Lung (tissue), 12 donors: ENCODE measurements around the gene RIN3. TPM values are rescaled to one million over a fixed set of nuclear protein-coding genes. Genes with fewer than 3 reads are reported as not detected.
A peak's percentile ranks its signal among the peaks of the same experiment; 100 is the strongest.

Experiments used
- ATAC-seq: fragments of 200-7000 bp; cut with Tn5 transposase; one replicate; pipeline ENCODE4 v1.9.1; 2020; ENCODE audit warnings: moderate number of reproducible peaks; ENCODE audit not compliant: insufficient read depth, low FRiP score
- DNase-seq, 3 donors: peaks; one replicate each; pipeline ENCODE4 v3.0.0-alpha.2; 2013 to 2017
- H3K27ac ChIP-seq, 2 donors: one replicate each; pipeline ENCODE4 v1.5.1; 2013; ENCODE audit warnings: mild to moderate bottlenecking in 2 of 2, moderate library complexity in 2 of 2, control low read depth in 1 of 2, inconsistent platforms in 1 of 2, low read depth in 1 of 2, low read length in 1 of 2
- H3K27me3 ChIP-seq, 3 donors: one replicate each; pipeline ENCODE4 v1.5.1; 2013; ENCODE audit warnings: low read length in 2 of 3; ENCODE audit not compliant: control insufficient read depth in 3 of 3, insufficient read depth in 3 of 3
- H3K36me3 ChIP-seq, 4 donors: one replicate each; pipeline ENCODE4 v1.5.1; 2013; ENCODE audit warnings: low read length in 4 of 4, mild to moderate bottlenecking in 1 of 4, moderate library complexity in 1 of 4; ENCODE audit not compliant: control insufficient read depth in 4 of 4, insufficient read depth in 4 of 4
- H3K4me1 ChIP-seq, 5 donors: one replicate each; pipeline ENCODE4 v1.5.1; 2013; ENCODE audit warnings: low read length in 5 of 5, mild to moderate bottlenecking in 2 of 5, moderate library complexity in 1 of 5; ENCODE audit not compliant: control insufficient read depth in 5 of 5, insufficient read depth in 5 of 5
- H3K4me3 ChIP-seq: one replicate; pipeline ENCODE4 v1.5.1; 2013; ENCODE audit warnings: mild to moderate bottlenecking, control low read depth, moderate library complexity
- H3K9ac ChIP-seq, 2 donors: one replicate each; pipeline ENCODE4 v1.5.1; 2013; ENCODE audit warnings: low read length in 2 of 2, control low read depth in 1 of 2; ENCODE audit not compliant: insufficient read depth in 1 of 2
- H3K9me3 ChIP-seq, 4 donors: one replicate each; pipeline ENCODE4 v1.5.1; 2013; ENCODE audit warnings: low read length in 3 of 4, mild to moderate bottlenecking in 1 of 4, moderate library complexity in 1 of 4; ENCODE audit not compliant: control insufficient read depth in 4 of 4, insufficient read depth in 3 of 4
- CTCF ChIP-seq: IDR thresholded peaks from 2 replicates; pipeline ENCODE4 v1.5.1; 2012; ENCODE audit warnings: mild to moderate bottlenecking; ENCODE audit errors: control extremely low read depth, extremely low read depth
- WGBS, 2 donors: extraction: QIAGEN DNeasy Blood & Tissue Kit; methylation state at CpG; one replicate each; pipeline ENCODE4 v1.1.7; 2013; 5-methylcytosine and 5-hydroxymethylcytosine counted together
- polyA plus RNA-seq, 2 donors: library from polyadenylated mRNA; stranded (reverse); fragments of 200-250 nt; gene quantifications; one replicate each; pipeline ENCODE4 v1.2.1, GENCODE V29; 2013
- total RNA-seq, 2 donors: library from RNA; depleted of rRNA in 1 of 2; stranded (reverse); fragments of >200 nt in 1 of 2; gene quantifications; one replicate each; pipeline ENCODE4 v1.2.1, GENCODE V29; 2014 to 2021
- donor health status: control.
- donor health status: control.
- donor health status: Bipolar disorder and iron deficiency.
- donor health status: healthy.
- donor health status: DM: yes; HTN: yes; CAD: no.

RIN3 gene
- total and polyA plus RNA-seq, 4 donors = 19.3 to 55.5 (median 40.2) TPM

- H3K4me3 ChIP-seq = no peak overlapping the region
- WGBS, 2 donors = 71 to 73% methylated on average over 4 of the region's 4 CpGs
- DNase-seq (no peak), ATAC-seq (no peak)
- H3K27me3 ChIP-seq = peaks cover 0 to 2% (median 0%) of the 10 kb centered on the region in 3 donors
- peaks cover 0 to 7% (median 0%) of the 10 kb centered on the region in 5 donors for H3K4me1 ChIP-seq
- H3K9ac ChIP-seq = no peak overlapping the region
- peak overlapping the region in 1 of 2 donors; percentile 17 for H3K27ac ChIP-seq
- no peaks in the 10 kb centered on the region for H3K36me3 ChIP-seq
- no peak for TF ChIP-seq CTCF
- H3K9me3 ChIP-seq = no peaks in the 10 kb centered on the region
These were observed 9.7 kb upstream of the RIN3 start for GRCh38 chr14:92503756-92504491.

- Histone ChIP-seq H3K4me1 (peaks cover 0 to 7% (median 0%) of the 10 kb centered on the region in 5 donors), H3K27ac (no peak overlapping the region), H3K9me3 (no peaks in the 10 kb centered on the region), H3K36me3 (no peaks in the 10 kb centered on the region), H3K9ac (no peak overlapping the region), H3K4me3 (no peak overlapping the region), H3K27me3 (peaks cover 0 to 2% (median 0%) of the 10 kb centered on the region in 3 donors)
- WGBS, 2 donors = 90 to 94% methylated on average over 5 of the region's 5 CpGs
- no peak for TF ChIP-seq CTCF
- DNase-seq (no peak), ATAC-seq (no peak)
These were observed 7.8 kb upstream of the RIN3 start for GRCh38 chr14:92505826-92506225.

- Histone ChIP-seq H3K4me3 (no peak overlapping the region), H3K27me3 (peaks cover 0 to 2% (median 0%) of the 10 kb centered on the region in 3 donors), H3K9me3 (no peaks in the 10 kb centered on the region), H3K36me3 (no peaks in the 10 kb centered on the region), H3K27ac (no peak overlapping the region), H3K9ac (no peak overlapping the region), H3K4me1 (peaks cover 0 to 7% (median 0%) of the 10 kb centered on the region in 5 donors)
- no peak for ATAC-seq
- WGBS, 2 donors = 83 to 95% methylated on average over 3 of the region's 3 CpGs
- DNase-seq = no peak
- TF ChIP-seq CTCF = no peak
These were observed 7.3 kb upstream of the RIN3 start for GRCh38 chr14:92506231-92506630.
